Activated CD4-positive, alpha-beta memory T cell treated with anti-CD3 and anti-CD28 coated beads for 36 hours (primary cell): ENCODE data around the gene SPC25. TPM values are rescaled to one million over a fixed set of nuclear protein-coding genes. Genes with fewer than 3 reads are reported as not detected.
"Not testable (repeated sequence)": the region's sequence is repeated elsewhere in the genome, so short reads cannot be mapped to it uniquely, and the experiment has no call there.

ENCODE experiments used
- CTCF ChIA-PET: fragments of 350-600 bp; sonication (Branson Sonifier 250); formaldehyde crosslinking; loops from one replicate; lab custom pipeline; 2021; ENCODE audit warnings: antibody characterized with exemption, inconsistent platforms; lab: Charles Lee
- POLR2A ChIA-PET: fragments of 350-600 bp; sonication (Branson Sonifier 250); formaldehyde crosslinking; loops from one replicate; lab custom pipeline; 2021; ENCODE audit warnings: antibody characterized with exemption; lab: Charles Lee
- DNase-seq: peaks from one replicate; pipeline ENCODE4 v3.0.0-alpha.2; 2020
- H3K27ac Mint-ChIP-seq: one replicate; pipeline ENCODE4 v1.8.0; 2021; ENCODE audit warnings: mixed read lengths
- H3K27me3 Mint-ChIP-seq: one replicate; pipeline ENCODE4 v1.8.0; 2021; ENCODE audit warnings: mixed read lengths
- H3K36me3 Mint-ChIP-seq: one replicate; pipeline ENCODE4 v1.8.0; 2021; ENCODE audit warnings: mixed read lengths
- H3K4me1 Mint-ChIP-seq: one replicate; pipeline ENCODE4 v1.8.0; 2021; ENCODE audit warnings: low read depth, mixed read lengths
- H3K4me3 Mint-ChIP-seq: one replicate; pipeline ENCODE4 v1.8.0; 2021; ENCODE audit warnings: mild to moderate bottlenecking, mixed read lengths
- H3K9me3 Mint-ChIP-seq: one replicate; pipeline ENCODE4 v1.8.0; 2021; ENCODE audit warnings: mixed read lengths
- intact Hi-C: fragments of 100-400 bp; cut with micrococcal nuclease; formaldehyde crosslinking; loops from one replicate; pipeline ENCODE4 v1.15.1; 2023
- total RNA-seq, 2 experiments: library from RNA; stranded (reverse); gene quantifications; one replicate each; pipeline ENCODE4 v1.2.3, GENCODE V29; 2021

Gene SPC25
- total RNA-seq, 2 experiments from 2014 or later, result 38.4 to 47.1 TPM

- ChIA-PET POLR2A (no interaction called here), CTCF (no interaction called here)
- intact Hi-C loops, result no loop called here
- no peak for DNase-seq
- Mint-ChIP-seq H3K27me3 (peaks cover 2% of the 10 kb centered on the region), H3K9me3 (no peaks in the 10 kb centered on the region), H3K4me3 (no peak overlapping the region), H3K4me1 (no peaks in the 10 kb centered on the region), H3K27ac (no peak overlapping the region), H3K36me3 (no peaks in the 10 kb centered on the region)
Observed at GRCh38 chr2:168897449-168897848, 7.2 kb upstream of the SPC25 start.

DNA sequence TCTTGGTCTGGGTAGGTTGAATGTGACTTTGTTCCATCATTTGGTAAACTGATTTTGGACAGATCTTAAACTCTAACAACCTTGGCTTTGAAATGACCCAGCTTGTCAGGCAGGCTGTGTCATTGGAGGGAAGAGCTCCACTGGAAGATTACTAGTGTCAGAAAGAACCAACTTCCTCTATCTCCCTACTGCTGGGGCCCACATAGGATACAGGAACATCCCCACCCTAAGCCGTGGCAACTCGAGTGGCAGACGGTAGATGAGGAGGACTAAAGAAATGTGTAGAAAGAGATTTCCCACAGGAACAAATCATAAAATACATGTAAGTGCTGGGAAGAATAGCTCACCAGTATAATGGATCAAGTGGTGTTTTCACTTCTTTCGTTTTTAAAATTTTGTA lies 6.6 kb upstream of the SPC25 start:
- no peak overlapping the region for H3K27ac Mint-ChIP-seq
- no peaks in the 10 kb centered on the region for H3K36me3 Mint-ChIP-seq
- no peaks in the 10 kb centered on the region for H3K9me3 Mint-ChIP-seq
- intact Hi-C loops, result no loop called here
- CTCF ChIA-PET, result no interaction called here
- H3K4me1 Mint-ChIP-seq, result no peaks in the 10 kb centered on the region
- no peak for DNase-seq
- POLR2A ChIA-PET, result no interaction called here
- H3K4me3 Mint-ChIP-seq, result no peak overlapping the region
- H3K27me3 Mint-ChIP-seq, result peaks cover 2% of the 10 kb centered on the region

- ChIA-PET CTCF (interaction anchor here (0.6 kb wide), 1 partner anchor 598 kb away, joined by 3 read pairs; no protein-coding TSS in a partner anchor), POLR2A (no interaction called here)
- Mint-ChIP-seq H3K4me3 (no peak overlapping the region), H3K4me1 (peaks cover 1% of the 10 kb centered on the region), H3K9me3 (no peaks in the 10 kb centered on the region), H3K36me3 (no peaks in the 10 kb centered on the region), H3K27me3 (peaks cover 2% of the 10 kb centered on the region), H3K27ac (no peak overlapping the region)
- intact Hi-C loops, result no loop called here
- no peak for DNase-seq
Observed at GRCh38 chr2:168895771-168896170, 5.5 kb upstream of the SPC25 start.

- Mint-ChIP-seq H3K27me3 (peaks cover 2% of the 10 kb centered on the region), H3K4me1 (peaks cover 8% of the 10 kb centered on the region), H3K9me3 (no peaks in the 10 kb centered on the region), H3K4me3 (no peak overlapping the region), H3K27ac (no peak overlapping the region), H3K36me3 (peaks cover 3% of the 10 kb centered on the region)
- ChIA-PET POLR2A (no interaction called here), CTCF (no interaction called here)
- DNase-seq, result no peak
- intact Hi-C loops, result no loop called here
Observed at GRCh38 chr2:168894720-168895119, 4.5 kb upstream of the SPC25 start.

DNA sequence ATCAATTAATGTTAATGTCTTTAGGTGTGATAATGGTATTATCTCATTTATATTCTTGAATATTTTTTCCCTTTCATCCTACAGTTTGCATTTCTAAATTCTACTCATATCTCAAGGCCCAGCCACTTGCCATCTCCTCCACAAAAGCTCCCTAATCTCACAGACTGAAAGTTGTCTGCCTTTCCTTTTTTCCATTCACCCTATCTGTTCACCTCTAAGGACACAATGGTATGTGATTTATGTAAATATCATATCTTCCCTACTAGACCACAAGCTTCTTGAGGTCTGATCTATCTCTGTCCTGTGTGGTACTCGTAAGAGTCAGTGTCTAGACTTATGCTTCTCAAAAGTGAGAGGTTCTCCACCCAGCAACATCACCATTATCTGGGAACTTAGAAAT lies 3.9 kb upstream of the SPC25 start:
- H3K9me3 Mint-ChIP-seq, result no peaks in the 10 kb centered on the region
- ChIA-PET POLR2A (no interaction called here), CTCF (no interaction called here)
- DNase-seq, result no peak
- peaks cover 3% of the 10 kb centered on the region for H3K36me3 Mint-ChIP-seq
- no peak overlapping the region for H3K4me3 Mint-ChIP-seq
- H3K4me1 Mint-ChIP-seq, result peaks cover 11% of the 10 kb centered on the region
- H3K27ac Mint-ChIP-seq, result no peak overlapping the region
- intact Hi-C loops, result no loop called here
- peaks cover 2% of the 10 kb centered on the region for H3K27me3 Mint-ChIP-seq

GRCh38 chr2:168892327-168892726 lies 2.1 kb upstream of the SPC25 start:
- no peak overlapping the region for H3K4me3 Mint-ChIP-seq
- peaks cover 10% of the 10 kb centered on the region for H3K36me3 Mint-ChIP-seq
- CTCF ChIA-PET, result interaction anchor here (0.6 kb wide), 1 partner anchor 994 kb away, joined by 3 read pairs; no protein-coding TSS in a partner anchor
- H3K27ac Mint-ChIP-seq, result no peak overlapping the region
- POLR2A ChIA-PET, result no interaction called here
- H3K4me1 Mint-ChIP-seq, result peaks cover 11% of the 10 kb centered on the region
- H3K27me3 Mint-ChIP-seq, result peaks cover 2% of the 10 kb centered on the region
- no peaks in the 10 kb centered on the region for H3K9me3 Mint-ChIP-seq
- intact Hi-C loops, result no loop called here
- DNase-seq, result no peak

- intact Hi-C loops, result no loop called here
- Mint-ChIP-seq H3K36me3 (peaks cover 12% of the 10 kb centered on the region), H3K9me3 (no peaks in the 10 kb centered on the region), H3K4me3 (peak overlapping the region; percentile 99), H3K4me1 (peaks cover 20% of the 10 kb centered on the region), H3K27me3 (peaks cover 2% of the 10 kb centered on the region), H3K27ac (no peak overlapping the region)
- ChIA-PET POLR2A (no interaction called here), CTCF (interaction anchor here (1.0 kb wide), 1 partner anchor 243 kb away, joined by 3 read pairs; no protein-coding TSS in a partner anchor)
- no peak for DNase-seq
Observed at GRCh38 chr2:168889635-168890005, 610 bp downstream of the SPC25 start.

DNA sequence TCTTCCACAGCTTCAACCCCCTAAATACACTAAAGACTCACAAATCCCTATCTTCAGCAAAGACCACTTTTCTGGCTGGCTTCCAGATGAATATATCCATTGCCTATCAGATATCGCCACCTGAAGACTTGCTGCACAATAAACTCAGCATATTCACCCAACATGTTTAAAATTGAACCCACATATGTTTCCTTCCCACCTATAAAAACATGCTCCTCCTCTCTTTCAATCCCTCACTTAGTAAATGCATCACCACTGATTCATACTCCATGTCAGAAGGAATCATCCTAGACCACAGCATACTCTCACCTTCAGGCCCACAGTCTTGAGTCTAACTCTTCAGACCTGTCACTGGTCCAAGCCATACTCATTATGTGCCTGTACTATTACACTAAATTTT lies 5.3 kb downstream of the SPC25 start:
- CTCF ChIA-PET, result no interaction called here
- Mint-ChIP-seq H3K36me3 (peaks cover 9% of the 10 kb centered on the region), H3K4me1 (peaks cover 25% of the 10 kb centered on the region), H3K27ac (no peak overlapping the region), H3K9me3 (no peaks in the 10 kb centered on the region), H3K4me3 (no peak overlapping the region), H3K27me3 (no peaks in the 10 kb centered on the region)
- POLR2A ChIA-PET, result no interaction called here
- intact Hi-C loops, result no loop called here
- DNase-seq, result no peak

DNA sequence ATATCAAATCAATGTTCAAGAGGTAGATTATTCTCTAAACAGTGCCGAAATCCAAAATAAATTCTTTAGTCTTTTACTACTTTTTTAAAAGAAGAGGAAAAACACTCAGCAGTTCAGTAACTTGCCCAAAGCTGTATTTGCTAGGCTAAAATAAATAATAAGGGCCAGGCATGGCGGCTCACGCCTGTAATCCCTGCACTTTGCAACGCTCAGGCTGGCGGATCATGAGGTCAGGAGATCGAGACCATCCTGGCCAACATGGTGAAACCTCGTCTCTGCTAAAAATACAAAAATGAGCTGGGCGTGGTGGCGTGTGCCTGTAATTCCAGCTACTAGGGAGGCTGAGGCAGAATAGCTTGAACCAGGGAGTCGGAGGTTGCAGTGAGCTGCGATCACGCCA lies 8.1 kb downstream of the SPC25 start:
- H3K36me3 Mint-ChIP-seq, H3K27ac Mint-ChIP-seq, DNase-seq, intact Hi-C loops, POLR2A ChIA-PET, H3K9me3 Mint-ChIP-seq, CTCF ChIA-PET, H3K4me3 Mint-ChIP-seq, H3K27me3 Mint-ChIP-seq: not testable (repeated sequence)
- H3K4me1 Mint-ChIP-seq, result peaks cover 22% of the 10 kb centered on the region

DNA sequence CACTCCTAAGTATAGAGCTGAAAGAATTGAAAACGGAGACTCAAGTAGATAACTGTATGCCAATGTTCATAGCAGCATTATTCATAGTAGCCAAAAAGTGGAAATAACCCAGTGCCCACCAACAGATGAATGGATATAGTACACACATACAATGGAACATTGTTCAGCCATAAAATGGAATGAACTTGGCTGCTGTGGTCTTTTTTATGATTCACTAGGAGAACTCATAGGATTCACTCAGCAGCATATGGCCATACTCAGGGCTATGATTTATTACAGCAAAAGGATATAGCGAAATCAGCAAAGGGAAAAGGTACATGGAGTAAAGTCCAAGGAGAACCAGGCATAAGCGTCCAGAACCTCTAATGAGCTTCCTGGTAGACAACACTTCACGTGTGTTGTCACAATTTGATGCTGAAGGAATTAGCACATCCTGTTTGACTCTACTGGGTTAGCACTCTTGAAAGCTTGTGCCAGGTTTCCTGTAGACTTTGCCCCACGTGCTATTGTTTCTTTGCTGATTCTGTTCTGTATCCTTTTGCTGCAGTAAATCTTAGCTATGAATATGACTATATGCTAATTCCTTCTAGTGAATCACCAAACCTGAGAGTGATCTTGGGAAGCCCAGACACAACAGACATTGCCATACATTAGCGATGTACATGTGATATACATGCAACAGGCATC lies 15.7 kb downstream of the SPC25 start:
- Mint-ChIP-seq H3K36me3 (peaks cover 21% of the 10 kb centered on the region), H3K4me3 (no peak overlapping the region), H3K9me3 (no peaks in the 10 kb centered on the region), H3K27me3 (no peaks in the 10 kb centered on the region), H3K4me1 (peaks cover 12% of the 10 kb centered on the region), H3K27ac (no peak overlapping the region)
- no peak for DNase-seq
- ChIA-PET POLR2A (no interaction called here), CTCF (no interaction called here)
- intact Hi-C loops, result no loop called here

DNA sequence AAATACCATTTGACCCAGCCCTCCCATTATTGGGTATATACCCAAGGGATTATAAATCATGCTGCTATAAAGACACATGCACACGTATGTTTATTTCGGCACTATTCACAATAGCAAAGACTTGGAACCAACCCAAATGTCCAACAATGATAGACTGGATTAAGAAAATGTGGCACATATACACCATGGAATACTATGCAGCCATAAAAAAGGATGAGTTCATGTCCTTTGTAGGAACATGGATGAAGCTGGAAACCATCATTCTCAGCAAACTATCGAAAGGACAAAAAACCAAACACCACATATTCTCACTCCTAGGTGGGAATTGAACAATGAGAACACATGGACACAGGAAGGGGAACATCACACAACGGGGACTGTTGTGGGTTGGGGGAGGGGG lies 19.4 kb downstream of the SPC25 start:
- H3K9me3 Mint-ChIP-seq, H3K27me3 Mint-ChIP-seq, POLR2A ChIA-PET, H3K4me1 Mint-ChIP-seq, H3K27ac Mint-ChIP-seq, DNase-seq, H3K4me3 Mint-ChIP-seq, intact Hi-C loops: not testable (repeated sequence)
- CTCF ChIA-PET, result interaction anchor here (0.6 kb wide), 1 partner anchor 766 kb away, joined by 3 read pairs; no protein-coding TSS in a partner anchor
- H3K36me3 Mint-ChIP-seq, result peaks cover 21% of the 10 kb centered on the region

DNA sequence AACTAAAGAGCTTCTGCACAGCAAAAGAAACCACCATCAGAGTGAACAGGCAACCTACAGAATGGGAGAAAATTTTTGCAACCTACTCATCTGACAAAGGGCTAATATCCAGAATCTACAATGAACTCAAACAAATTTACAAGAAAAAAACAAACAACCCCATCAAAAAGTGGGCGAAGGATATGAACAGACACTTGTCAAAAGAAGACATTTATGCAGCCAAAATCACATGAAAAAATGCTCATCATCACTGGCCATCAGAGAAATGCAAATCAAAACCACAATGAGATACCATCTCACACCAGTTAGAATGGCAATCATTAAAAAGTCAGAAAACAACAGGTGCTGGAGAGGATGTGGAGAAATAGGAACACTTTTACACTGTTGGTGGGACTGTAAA lies 19.9 kb downstream of the SPC25 start:
- POLR2A ChIA-PET, DNase-seq, intact Hi-C loops, H3K9me3 Mint-ChIP-seq, H3K4me3 Mint-ChIP-seq, H3K27ac Mint-ChIP-seq, H3K4me1 Mint-ChIP-seq, H3K27me3 Mint-ChIP-seq: not testable (repeated sequence)
- H3K36me3 Mint-ChIP-seq, result peaks cover 24% of the 10 kb centered on the region
- CTCF ChIA-PET, result interaction anchor here (0.6 kb wide), 1 partner anchor 767 kb away, joined by 3 read pairs; no protein-coding TSS in a partner anchor

- H3K9me3 Mint-ChIP-seq, DNase-seq, intact Hi-C loops, CTCF ChIA-PET, H3K27me3 Mint-ChIP-seq, H3K4me3 Mint-ChIP-seq, POLR2A ChIA-PET, H3K4me1 Mint-ChIP-seq, H3K27ac Mint-ChIP-seq: not testable (repeated sequence)
- H3K36me3 Mint-ChIP-seq, result peaks cover 25% of the 10 kb centered on the region
Observed at GRCh38 chr2:168867164-168867563, 23.1 kb downstream of the SPC25 start.
